SH-SY5Y (cell line): ENCODE measurements around the gene ITPR2.

Experiments
- GATA2 ChIP-seq: IDR thresholded peaks from 2 replicates; pipeline ENCODE4 v1.6.1; 2011; ENCODE audit warnings: mild to moderate bottlenecking, low read depth, low read length
- GATA3 ChIP-seq: IDR thresholded peaks from 2 replicates; pipeline ENCODE4 v1.6.1; 2011; ENCODE audit warnings: low read depth, mild to moderate bottlenecking, low read length, moderate library complexity

- TF ChIP-seq GATA2: no peak
- no peak for TF ChIP-seq GATA3
Measured at GRCh38 chr12:26830363-26830762, 2.6 kb downstream of the ITPR2 start.
